BLaER1 treated with 17β-estradiol and CSF1 and Interleukin-3, amounts not matched to agents 10 nM and 100 nM (cell line): Measurements from ENCODE around the gene FRYL.
"Not testable (repeated sequence)": the region's sequence is repeated elsewhere in the genome, so short reads cannot be mapped to it uniquely, and the experiment has no call there.

Source experiments
- H3K27ac ChIP-seq, 11 experiments: shearing (Covaris generic); formaldehyde crosslinking; 2 replicates each; pipeline ENCODE4 v1.8.1; 2022
- H3K27me3 ChIP-seq, 11 experiments: shearing (Covaris generic); formaldehyde crosslinking; 2 replicates each; pipeline ENCODE4 v1.8.1; 2022
- H3K36me3 ChIP-seq, 11 experiments: shearing (Covaris generic); formaldehyde crosslinking; 2 replicates each; pipeline ENCODE4 v1.8.1; 2022
- H3K4me1 ChIP-seq, 10 experiments: shearing (Covaris generic); formaldehyde crosslinking; 2 replicates each; pipeline ENCODE4 v1.8.1; 2022
- H3K4me2 ChIP-seq, 11 experiments: shearing (Covaris generic); formaldehyde crosslinking; 2 replicates each; pipeline ENCODE4 v1.8.1; 2022
- H3K4me3 ChIP-seq, 10 experiments: shearing (Covaris generic); formaldehyde crosslinking; 2 replicates each; pipeline ENCODE4 v1.8.1; 2022
- H3K9ac ChIP-seq, 11 experiments: shearing (Covaris generic); formaldehyde crosslinking; 2 replicates each; pipeline ENCODE4 v1.8.1; 2022
- H3K9me3 ChIP-seq, 11 experiments: shearing (Covaris generic); formaldehyde crosslinking; replicated peaks in 1 of 11; 2 replicates each; pipeline ENCODE4 v1.8.1; 2022
- H4K20me1 ChIP-seq, 11 experiments: shearing (Covaris generic); formaldehyde crosslinking; 2 replicates each; pipeline ENCODE4 v1.8.1; 2022
- Cebpa-rat ChIP-seq, 11 experiments: shearing (Covaris generic); IDR thresholded peaks; 2 replicates each; pipeline ENCODE4 v1.8.1; 2022

FRYL gene

DNA sequence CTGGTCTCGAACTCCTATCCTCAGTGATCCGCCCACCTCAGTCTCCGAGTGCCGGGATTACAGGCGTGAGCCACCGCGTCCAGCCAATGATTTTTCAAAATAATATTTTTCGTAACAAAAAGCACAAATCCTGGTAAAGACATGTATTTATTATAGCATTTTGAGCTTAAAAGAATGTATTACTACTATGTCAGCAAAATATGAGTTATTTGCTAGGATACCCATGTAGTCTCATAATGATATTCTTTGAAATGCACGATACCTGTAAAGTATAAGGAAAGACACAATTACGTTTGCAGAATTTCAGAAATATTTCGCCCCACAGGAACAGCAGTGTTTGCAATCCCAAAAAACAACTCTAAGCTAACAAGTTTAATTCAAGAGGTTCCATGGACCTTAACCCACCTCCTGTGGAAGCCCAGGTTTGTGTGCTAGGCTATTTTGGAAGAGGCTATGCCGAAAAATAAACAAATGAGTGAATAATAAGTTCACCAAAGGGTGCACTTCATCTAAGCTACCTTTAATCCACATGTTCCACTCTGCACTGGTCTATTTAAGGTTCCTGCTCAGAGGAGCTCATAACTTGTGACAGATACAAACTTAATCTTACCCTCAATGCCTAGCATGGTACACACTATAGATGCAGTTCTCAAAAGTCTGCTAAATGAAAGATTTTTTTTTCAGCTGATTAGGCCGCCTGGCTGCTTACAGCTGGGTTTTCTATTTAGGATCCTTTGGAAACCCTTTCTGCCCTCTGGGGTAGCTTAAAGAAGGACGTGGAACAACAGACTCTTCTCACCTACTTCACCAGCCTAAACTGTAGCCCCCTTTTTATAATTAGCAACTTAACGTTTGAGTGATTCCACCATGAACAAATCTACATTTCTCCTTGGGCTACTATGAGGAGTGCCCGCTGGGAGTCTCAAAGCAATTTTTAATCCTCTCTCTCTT is 5.0 kb downstream of the FRYL start:
- H3K4me1 ChIP-seq = peaks cover 35 to 73% (median 46%) of the 10 kb centered on the region in 10 experiments
- H3K4me3 ChIP-seq = peak overlapping the region in 1 of 10 experiments; percentile 4; a peak in 1 of 20 replicates
- no peak for TF ChIP-seq Cebpa-rat (IDR thresholded peaks at IDR 0.05)
- H3K9me3 ChIP-seq = peaks cover 0 to 29% (median 20%) of the 10 kb centered on the region in 11 experiments; a peak in 17 of 22 replicates
- peaks cover 44 to 90% (median 72%) of the 10 kb centered on the region in 11 experiments; a peak in 20 of 22 replicates for H4K20me1 ChIP-seq
- H3K27ac ChIP-seq = peak overlapping the region in 10 of 11 experiments; percentile 12 to 55 (median 24); a peak in 19 of 22 replicates
- H3K27me3 ChIP-seq = no peaks in the 10 kb centered on the region
- peaks cover 0 to 34% (median 23%) of the 10 kb centered on the region in 11 experiments; a peak in 18 of 22 replicates for H3K36me3 ChIP-seq
- peak overlapping the region; percentile 59 to 97 (median 88) for H3K4me2 ChIP-seq
- H3K9ac ChIP-seq = peak overlapping the region; percentile 13 to 99 (median 56); a peak in 19 of 22 replicates

GRCh38 chr4:48772556-48772955 is 7.5 kb downstream of the FRYL start:
- Histone ChIP-seq H3K27me3 (no peaks in the 10 kb centered on the region), H3K9ac (no peak overlapping the region), H4K20me1 (peaks cover 26 to 95% (median 61%) of the 10 kb centered on the region in 11 experiments; a peak in 20 of 22 replicates), H3K9me3 (peaks cover 12 to 51% (median 43%) of the 10 kb centered on the region in 11 experiments), H3K4me3 (no peak overlapping the region), H3K4me2 (peak overlapping the region in 3 of 11 experiments; percentile 3 to 89 (median 68); a peak in 6 of 22 replicates), H3K4me1 (peaks cover 30 to 68% (median 40%) of the 10 kb centered on the region in 10 experiments), H3K27ac (peak overlapping the region in 1 of 11 experiments; percentile 41; a peak in 1 of 22 replicates), H3K36me3 (peaks cover 14 to 59% (median 48%) of the 10 kb centered on the region in 11 experiments)
- TF ChIP-seq Cebpa-rat (IDR thresholded peaks at IDR 0.05) = no peak

- Histone ChIP-seq H4K20me1 (peaks cover 0 to 84% (median 29%) of the 10 kb centered on the region in 11 experiments; a peak in 13 of 22 replicates), H3K27me3 (no peaks in the 10 kb centered on the region), H3K27ac (no peak overlapping the region), H3K9ac (no peak overlapping the region), H3K36me3 (peaks cover 38 to 95% (median 83%) of the 10 kb centered on the region in 11 experiments), H3K4me2 (no peak overlapping the region), H3K4me1 (peaks cover 0 to 22% (median 0%) of the 10 kb centered on the region in 10 experiments; a peak in 5 of 20 replicates), H3K4me3 (peak overlapping the region in 1 of 10 experiments; percentile 19; a peak in 1 of 20 replicates), H3K9me3 (peaks cover 27 to 93% (median 88%) of the 10 kb centered on the region in 11 experiments)
- no peak for TF ChIP-seq Cebpa-rat (IDR thresholded peaks at IDR 0.05)
Measured at GRCh38 chr4:48767055-48767929, 12.8 kb downstream of the FRYL start.

DNA sequence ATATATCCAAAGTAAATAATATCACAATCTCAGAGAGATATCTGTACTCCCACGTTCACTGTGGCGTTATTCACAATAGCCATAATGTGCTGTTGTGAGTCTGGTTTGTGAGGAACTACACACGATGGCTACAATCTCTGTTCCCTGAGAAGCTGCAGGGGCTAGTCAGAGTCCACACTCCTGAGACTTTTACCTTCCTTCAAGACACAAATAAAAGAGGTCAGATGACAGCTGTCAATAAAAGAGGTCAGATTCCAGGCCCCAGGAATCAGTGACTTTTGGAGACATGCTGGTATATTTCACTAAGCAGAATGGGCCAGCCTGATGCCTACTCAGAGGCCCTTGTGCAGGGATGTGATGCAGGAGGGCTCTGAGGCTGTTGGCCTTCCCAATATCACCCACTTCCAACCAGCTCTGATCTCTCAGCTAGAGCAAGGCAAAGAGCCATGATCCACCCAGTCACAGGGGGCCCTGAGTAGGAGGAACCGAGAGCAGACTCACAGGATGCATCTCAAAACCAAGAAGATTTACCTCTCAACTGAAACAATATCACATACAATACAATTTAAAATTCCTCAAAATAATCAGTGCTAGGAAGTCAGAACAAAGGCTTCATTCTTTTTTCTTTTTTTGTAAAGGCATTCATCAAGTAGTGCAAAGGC is 13.8 kb downstream of the FRYL start:
- TF ChIP-seq Cebpa-rat (IDR thresholded peaks at IDR 0.05) = no peak
- Histone ChIP-seq H4K20me1 (peaks cover 0 to 85% (median 29%) of the 10 kb centered on the region in 11 experiments; a peak in 13 of 22 replicates), H3K4me1 (peaks cover 0 to 19% (median 0%) of the 10 kb centered on the region in 10 experiments; a peak in 3 of 20 replicates), H3K9me3 (peaks cover 27 to 91% (median 87%) of the 10 kb centered on the region in 11 experiments), H3K9ac (no peak overlapping the region), H3K4me2 (peak overlapping the region in 1 of 11 experiments; percentile 22; a peak in 2 of 22 replicates), H3K36me3 (peaks cover 38 to 95% (median 79%) of the 10 kb centered on the region in 11 experiments), H3K27me3 (no peaks in the 10 kb centered on the region), H3K4me3 (no peak overlapping the region), H3K27ac (no peak overlapping the region)

- no peak for TF ChIP-seq Cebpa-rat (IDR thresholded peaks at IDR 0.05)
- peaks cover 0 to 71% (median 10%) of the 10 kb centered on the region in 11 experiments; a peak in 12 of 22 replicates for H4K20me1 ChIP-seq
- peaks cover 36 to 86% (median 70%) of the 10 kb centered on the region in 11 experiments for H3K36me3 ChIP-seq
- H3K4me3 ChIP-seq = no peak overlapping the region
- no peaks in the 10 kb centered on the region for H3K27me3 ChIP-seq
- peaks cover 0 to 22% (median 0%) of the 10 kb centered on the region in 10 experiments; a peak in 4 of 20 replicates for H3K4me1 ChIP-seq
- H3K9me3 ChIP-seq = peaks cover 29 to 91% (median 77%) of the 10 kb centered on the region in 11 experiments
- no peak overlapping the region for H3K4me2 ChIP-seq
- H3K27ac ChIP-seq = no peak overlapping the region
- H3K9ac ChIP-seq = no peak overlapping the region
Measured at GRCh38 chr4:48762408-48762807, 17.7 kb downstream of the FRYL start.

DNA sequence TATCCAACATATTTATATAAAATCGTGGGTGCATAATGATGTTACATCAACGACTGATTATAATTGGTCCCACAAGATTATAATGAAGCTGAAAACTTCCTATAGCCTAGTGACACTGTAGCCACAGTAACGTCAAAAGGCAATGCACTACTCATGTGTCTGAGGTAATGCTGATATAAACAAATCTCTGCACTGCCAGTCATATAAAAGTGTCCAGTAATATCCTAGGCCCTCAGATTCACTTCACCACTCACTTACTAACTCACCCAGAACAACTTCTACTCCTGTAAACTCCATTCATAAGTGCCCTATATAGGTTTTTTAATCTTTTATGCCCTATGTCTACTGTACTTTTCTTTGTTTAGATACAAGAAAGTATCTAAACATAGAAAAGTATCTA is 18.8 kb downstream of the FRYL start:
- no peak overlapping the region for H3K9ac ChIP-seq
- no peak for TF ChIP-seq Cebpa-rat (IDR thresholded peaks at IDR 0.05)
- H3K9me3 ChIP-seq = peaks cover 25 to 90% (median 77%) of the 10 kb centered on the region in 11 experiments
- peaks cover 28 to 84% (median 70%) of the 10 kb centered on the region in 11 experiments for H3K36me3 ChIP-seq
- H3K4me3 ChIP-seq = no peak overlapping the region
- no peak overlapping the region for H3K27ac ChIP-seq
- H3K4me1 ChIP-seq = peaks cover 0 to 26% (median 0%) of the 10 kb centered on the region in 10 experiments; a peak in 6 of 20 replicates
- H3K27me3 ChIP-seq = no peaks in the 10 kb centered on the region
- peaks cover 0 to 70% (median 15%) of the 10 kb centered on the region in 11 experiments; a peak in 15 of 22 replicates for H4K20me1 ChIP-seq
- H3K4me2 ChIP-seq = no peak overlapping the region

- Histone ChIP-seq H4K20me1 (peaks cover 0 to 74% (median 23%) of the 10 kb centered on the region in 11 experiments; a peak in 13 of 22 replicates), H3K4me1 (peaks cover 0 to 23% (median 0%) of the 10 kb centered on the region in 10 experiments; a peak in 6 of 20 replicates), H3K9me3 (peaks cover 13 to 87% (median 74%) of the 10 kb centered on the region in 11 experiments), H3K36me3 (peaks cover 19 to 80% (median 58%) of the 10 kb centered on the region in 11 experiments)
- not testable (repeated sequence) for H3K4me3 ChIP-seq, H3K27me3 ChIP-seq, H3K4me2 ChIP-seq, H3K27ac ChIP-seq, H3K9ac ChIP-seq
Measured at GRCh38 chr4:48758703-48759102, 21.4 kb downstream of the FRYL start.
